HG02970 (cell line): ENCODE results near the gene FAU.

Source experiments
- ATAC-seq: cut with Tn5 transposase; IDR thresholded peaks from one replicate; pipeline ENCODE4 v1.9.1; 2021; ENCODE audit warnings: mild to moderate bottlenecking, moderate library complexity, moderate number of reproducible peaks; ENCODE audit not compliant: unreplicated experiment, low FRiP score

Gene FAU

DNA sequence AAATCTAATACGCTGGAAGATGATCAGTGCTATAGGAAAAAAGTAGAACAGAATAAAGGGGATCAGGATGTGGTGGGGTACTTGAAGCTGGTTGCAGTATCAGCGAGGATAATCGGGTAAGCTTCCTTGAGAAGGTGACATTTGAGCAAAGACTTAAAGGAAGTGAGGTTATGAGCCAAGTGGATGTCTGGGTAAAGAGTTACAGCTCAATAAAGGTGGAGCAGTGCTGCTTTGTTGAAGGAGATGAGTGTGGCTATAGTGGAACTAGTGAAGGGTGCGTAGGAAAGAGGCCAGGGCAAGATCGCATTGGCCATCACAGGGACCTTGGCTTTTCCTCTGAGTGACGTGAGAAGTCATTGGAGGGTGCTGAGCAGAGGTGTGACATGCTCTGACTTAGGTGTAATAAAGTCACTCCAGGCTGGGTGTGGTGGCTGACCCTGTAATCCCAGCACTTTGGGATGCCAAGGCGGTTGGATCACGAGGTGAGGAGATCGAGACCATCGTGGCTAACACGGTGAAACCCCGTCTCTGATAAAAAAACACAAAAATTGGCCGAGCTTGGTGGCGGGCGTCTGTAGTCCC is 14.7 kb upstream of the FAU start:
- ATAC-seq: no peak

DNA sequence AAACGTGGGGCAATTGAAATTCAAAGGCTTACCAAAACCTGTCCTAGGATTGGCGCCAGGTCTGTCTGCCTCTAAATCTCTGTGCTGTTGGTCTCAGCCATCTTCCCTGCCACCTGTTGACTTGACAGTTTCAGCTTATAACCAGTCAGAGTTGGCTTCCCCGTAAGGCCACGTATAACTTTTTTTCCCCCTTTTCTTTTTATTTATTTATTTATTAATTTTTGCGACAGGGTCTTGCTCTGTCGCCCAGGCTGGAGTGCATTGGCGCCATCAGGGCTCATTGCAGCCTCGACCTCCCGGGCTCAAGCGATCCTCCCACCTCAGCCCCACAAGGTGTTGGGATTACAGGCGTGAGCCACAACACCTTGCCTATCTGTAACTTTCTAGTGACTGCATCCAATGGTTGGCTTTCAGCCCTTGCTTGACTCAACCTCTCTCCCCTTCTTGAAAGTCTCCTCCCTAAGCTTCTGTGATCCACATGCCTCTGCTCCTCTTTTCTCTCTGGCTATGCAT is 13.8 kb upstream of the FAU start:
- ATAC-seq: no peak

DNA sequence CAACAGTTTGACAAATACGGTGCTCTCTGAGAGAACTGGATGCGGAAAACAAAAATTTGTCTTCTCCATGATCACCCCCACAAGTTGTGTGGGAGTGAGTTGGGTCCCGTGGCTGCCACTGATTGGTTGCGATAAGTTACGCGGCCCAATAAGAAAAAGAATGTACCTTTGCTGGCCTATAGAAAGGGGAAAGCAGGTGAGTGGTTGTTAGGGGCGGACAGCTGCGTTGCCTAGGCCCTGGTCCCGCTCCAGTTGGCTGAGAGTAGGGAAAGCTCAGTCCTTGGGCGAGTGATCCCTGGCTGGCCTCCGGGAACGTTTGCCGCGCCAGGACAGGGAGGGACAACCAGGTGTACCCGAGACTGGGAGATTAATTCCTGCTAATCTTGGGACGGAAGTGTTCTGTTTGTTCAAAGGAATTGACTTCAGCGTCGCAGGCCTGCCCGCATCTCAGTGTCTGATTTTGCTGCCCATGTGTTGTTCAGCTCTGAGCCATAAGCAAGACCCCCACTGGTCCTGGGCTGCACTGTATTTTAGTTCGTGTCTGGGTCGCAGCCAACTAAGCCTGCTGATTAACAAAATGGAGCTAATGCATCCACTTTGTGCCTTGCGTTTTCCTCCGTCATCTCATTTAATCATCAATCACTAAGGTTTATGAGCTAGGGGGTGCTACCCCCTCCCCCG is 13.2 kb upstream of the FAU start:
- ATAC-seq: peak; percentile 61

DNA sequence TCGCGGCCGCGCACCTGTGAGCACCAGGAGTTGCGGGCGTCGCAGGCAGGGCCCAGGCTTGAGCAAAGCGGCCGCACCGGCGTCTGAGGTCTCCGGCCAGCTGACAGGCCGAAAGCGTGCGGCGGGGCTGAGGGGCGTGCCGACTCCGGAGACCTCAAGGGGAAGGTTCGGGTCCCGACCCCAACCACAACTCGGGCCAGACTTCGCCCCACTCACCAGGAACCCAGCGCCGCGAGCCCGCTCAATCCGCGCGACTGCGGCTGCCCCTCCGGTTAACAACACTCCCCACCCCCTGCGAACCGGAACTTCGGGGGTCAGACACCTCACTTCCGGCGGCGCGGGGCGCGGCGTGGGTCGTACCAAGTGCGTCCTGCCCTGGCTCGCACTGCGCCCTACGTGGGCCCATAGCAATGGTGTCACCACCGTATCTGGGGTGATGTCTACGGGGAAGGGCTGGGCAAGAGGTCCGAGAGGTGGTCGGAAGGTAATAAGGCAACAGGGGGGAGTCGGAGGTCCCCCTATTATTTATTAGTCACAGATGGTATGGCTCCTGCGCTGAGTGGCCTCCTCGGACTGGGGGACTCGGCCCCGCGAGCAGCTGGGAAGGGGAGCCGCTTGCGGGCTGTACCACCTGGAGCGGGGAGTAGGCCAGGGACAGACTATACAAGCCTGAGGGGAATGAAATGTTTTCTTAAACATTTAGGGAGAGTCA is 12.5 kb upstream of the FAU start, which contains the start of gene SYVN1:
Gene SYVN1 (minus strand): TSS at position 280 of the 712 bp plus-strand sequence. CDS start 918 bp downstream, outside the sequence.
- ATAC-seq: peak; percentile 46

DNA sequence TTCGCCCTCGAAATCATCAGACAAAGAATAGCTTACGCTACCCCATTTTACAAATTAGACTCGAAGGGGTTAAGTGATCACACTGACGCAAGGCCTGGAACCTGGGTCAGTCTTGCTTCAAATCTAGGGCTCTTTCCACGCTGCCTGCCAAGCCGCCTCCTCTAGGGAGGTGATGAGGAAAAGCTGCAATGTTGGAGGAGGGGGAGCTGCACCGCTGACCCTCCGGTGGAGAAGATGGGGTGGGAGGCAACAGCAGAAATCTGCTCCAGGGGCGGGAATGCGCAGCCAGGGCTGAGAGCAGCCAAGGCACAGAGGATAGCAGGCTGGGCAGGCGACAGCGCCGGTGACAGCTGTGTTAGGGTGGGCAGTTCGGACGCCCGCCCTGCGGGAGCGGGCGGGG is 11.8 kb upstream of the FAU start:
- no peak for ATAC-seq

DNA sequence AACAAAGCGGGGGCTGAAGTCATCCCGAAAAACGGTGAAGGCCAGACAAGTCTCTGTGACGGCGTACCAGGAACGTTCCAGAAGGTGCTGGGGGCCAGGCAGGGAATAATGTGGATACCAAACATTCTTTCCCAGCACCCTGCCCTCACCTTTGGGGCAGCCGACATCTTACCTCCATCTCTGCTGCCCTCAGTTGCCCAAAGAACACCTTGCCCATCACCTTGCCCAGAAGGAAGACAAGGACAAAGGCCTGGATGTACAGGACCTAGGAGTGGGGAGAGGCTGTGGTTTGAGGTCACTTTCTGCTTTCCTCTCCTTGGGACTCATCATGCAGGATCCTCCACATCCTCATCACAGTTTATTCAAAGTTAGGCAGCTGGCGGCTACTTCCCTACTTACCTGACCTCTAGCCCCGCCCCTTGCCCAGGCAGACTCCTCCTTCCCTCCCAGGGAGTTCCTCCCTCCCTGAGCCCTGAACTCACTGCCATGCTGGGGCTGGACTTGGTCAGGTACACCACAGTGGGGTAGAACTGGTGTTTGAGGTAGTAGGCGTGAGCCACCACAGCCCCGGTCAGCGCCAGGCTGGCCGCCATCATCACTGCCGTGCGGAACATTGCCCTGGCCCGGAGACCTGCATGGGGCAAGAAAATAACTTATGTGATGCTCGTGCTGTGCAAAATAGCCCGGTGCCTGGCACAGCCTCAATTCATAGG is 11.2 kb upstream of the FAU start:
- ATAC-seq: no peak

DNA sequence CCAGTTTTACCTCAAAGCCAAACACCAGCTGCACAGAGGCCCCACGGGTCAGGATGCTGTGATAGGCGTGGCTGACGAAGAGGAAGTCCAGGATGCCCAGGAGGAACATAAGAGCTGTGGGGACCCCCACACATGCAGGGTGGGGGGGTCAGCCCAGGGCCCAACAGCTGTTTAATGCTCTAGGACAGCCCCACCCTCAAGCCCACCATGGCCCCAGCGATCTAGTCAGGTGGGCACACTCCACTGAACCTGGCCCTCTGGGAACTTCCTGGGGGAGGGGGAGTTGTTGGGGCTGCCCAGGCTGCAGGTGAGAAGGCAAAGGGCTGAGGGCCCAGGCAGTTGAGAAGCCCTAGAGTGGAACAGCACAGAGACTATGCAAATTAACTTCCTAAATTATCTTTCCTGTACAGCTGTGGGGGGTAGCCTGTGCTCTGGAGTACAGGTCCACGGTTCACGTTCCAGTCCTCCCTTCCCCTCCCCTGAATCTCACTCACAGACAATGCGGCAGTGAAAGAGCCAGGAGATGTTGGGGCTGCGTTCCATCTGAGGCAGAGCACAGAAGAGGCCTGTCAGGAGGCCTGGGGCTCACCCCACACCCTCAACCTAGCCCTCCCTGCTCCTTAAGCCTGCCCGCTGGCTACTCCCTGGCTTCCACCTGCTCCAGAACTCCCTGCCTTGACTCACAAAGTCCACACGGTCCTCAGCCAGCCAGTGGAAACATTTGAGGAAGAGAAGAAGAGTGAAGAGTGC is 10.5 kb upstream of the FAU start:
- no peak for ATAC-seq

DNA sequence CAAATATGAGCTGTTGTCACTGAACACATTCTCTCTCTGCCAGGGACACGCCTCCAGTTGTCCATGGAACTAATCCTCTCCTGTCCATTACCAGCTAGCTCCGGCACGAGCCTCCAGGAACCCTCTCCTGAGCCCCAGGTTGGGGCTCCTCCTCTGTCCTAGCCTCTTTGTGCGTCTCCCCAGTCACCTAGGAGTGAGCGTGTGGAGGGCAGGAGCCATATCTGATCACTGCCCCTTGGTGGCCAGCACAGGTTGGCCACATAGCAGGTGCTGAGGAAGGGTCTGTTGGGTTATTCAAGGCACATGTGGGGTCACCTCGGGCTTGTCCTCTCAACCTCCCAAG is 9.9 kb upstream of the FAU start:
- ATAC-seq: no peak

DNA sequence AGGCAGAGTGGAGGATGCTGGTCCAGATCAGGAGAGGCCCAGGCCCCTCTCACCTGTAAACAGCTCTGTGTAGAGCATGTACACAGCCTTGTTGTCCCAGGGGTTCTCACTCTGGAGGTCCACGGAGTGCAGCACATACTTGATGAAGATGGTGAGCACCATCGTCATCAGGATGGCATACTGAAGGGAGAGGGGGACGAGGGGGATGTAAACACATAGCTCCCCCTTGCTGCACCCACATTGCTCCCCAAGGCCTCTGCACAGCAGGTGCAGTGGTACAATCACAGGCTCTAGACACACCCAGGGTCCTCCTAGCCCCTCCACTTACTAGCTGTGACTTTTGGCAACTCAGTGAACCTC is 9.5 kb upstream of the FAU start:
- no peak for ATAC-seq

DNA sequence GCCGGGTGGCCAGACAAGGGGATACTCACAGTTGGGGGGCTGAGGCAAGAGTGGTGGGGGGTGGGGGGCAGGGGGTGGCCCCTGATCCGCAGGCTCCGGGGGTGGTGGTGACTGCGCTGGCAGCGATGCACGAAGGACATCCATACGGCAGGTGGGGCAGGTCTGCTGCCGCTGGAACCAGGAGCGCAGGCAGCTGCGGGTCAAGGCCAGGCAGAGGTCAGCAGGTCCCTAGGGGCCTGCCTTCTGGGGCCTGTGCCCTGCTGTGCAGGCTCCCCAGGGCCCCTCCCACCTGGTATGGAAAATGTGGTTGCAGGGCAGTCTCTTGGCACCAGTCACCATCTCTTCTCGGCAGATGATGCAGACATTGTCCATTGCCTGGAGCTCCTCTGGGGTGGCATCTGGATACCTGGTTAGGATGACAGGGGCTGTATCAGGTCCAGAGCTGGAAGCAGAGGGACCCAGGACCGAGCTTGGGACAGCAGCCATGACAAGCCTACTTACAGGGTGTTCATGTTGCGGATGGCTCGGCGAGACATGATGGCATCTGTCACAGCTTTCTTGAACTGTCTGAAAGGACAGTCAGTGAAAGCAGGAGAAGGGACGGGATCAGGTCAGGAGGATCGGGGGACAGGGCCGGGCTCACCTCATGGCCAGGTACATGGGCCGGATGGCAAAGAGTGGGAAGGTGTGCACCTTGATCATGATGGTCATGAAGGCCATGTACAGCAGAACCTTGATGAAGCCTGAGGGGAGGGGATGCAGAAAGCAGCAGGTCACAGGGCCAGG is 8.9 kb upstream of the FAU start:
- ATAC-seq: no peak

DNA sequence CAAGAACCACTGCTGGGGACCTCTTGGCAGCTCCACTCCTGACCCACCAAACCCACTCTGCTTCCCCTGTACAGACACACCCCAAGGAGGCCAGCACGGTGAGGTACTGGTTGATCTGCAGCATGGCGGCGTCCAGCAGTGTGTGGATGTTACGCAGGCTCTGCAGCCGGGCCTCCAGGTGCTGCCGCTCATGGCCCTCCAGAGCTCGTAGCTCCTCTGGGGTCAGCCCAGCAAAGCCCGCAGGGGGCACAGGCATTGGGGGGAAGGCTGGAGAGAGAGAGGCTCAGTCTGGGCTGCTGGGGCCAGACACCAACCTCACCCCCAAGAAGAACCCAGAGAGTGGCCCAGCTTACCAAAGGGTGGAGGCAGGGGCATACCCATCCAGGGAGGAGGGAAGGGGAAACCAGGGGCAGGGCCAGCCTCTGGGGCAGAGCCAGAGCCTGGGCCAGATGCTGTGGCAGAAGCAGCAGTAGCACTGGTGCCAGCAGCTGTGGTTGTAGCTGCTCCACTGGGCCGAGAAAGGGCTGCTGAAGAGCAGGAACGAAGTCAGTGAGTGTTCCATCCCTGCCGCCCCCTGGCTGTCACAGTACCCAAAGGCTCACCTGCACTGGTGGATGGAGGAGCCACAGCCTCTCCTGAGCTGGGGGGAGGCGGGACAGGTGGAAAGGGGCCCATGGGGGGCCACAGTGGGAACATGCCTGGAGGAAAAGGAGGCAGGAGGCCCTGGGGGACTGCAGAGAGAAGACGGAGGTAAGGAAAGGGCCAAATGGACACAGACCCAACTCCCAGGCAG is 7.9 kb upstream of the FAU start:
- ATAC-seq: no peak

DNA sequence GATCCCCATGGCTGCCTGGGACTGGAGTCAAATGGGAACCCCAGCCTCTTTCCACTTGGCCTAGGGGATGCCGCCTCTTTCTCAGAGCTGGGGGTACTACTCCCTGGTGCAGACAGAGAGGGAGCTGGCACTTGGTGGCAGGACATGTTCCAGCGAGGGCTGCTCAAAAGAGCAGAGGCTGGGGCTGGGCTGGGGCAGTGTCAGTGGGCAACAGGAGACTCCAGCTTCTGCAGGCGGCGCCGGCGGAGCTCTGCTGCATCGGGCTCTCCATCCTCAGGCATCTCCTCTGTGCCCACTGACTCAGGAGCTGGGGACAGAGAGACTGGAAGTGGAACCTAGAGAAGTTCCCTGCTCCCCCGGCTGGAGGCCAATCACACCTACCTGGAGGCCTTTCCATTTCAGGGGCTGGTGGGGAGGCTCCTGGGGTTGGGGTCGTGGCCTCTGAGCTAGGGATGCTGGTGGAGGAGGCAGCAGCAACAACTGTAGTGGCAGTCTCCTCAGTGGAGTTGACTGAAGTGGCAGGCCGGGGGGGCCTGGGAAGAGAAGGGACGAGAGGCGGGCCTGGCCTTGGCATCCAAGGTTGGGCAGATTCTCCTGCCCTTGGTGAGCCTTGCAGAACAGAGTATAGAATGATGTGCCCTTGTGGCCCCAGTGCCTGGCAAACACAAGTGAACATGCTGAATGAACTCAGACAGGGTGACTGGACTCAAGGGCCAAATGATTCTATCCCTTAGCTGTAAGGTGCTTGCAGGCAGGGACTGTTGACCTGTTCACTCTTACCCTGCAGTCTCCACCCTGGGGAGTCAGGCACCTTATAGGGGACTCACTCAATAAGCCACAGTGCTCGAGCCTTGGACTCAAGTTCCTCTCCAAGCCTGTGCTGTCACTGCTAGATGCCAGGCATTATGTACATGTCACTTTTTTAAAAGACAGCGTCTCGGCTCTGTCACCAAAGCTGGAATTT is 6.5 kb upstream of the FAU start:
- ATAC-seq: no peak

DNA sequence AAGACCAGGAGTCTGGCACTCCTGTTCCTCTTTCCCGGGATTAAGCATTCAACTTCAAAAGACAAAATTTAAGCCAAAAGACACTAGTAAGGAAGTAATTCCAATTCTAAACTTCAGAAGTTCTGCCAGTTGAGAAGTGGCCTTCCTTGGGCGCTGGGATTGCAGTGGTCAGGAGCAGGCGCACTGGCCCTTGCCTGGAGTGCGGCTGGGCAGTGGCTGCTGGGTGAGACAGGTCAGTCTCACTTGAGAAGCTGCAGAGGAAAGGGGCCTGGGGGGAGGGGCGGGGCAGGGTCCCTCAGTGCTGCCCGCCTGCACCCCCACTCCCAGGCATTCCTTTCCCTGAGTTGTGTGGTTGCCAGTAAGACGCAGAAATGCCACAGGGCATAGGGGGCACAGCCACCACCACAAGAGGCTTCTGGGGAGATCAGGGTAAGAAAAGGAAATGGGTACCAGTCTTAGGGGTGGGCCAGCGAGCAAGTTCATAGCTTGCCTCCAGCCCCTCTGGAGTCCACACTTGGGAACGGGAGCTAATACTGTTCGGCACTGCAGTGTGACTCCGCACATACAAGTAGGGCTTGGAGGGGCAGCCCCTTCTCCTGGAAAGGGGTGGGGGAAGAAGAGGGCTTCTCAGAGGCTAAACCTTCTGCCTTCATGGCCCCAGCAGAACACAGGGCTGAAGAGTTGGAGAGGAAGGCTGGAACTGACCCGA is 5.7 kb upstream of the FAU start:
- ATAC-seq: no peak

DNA sequence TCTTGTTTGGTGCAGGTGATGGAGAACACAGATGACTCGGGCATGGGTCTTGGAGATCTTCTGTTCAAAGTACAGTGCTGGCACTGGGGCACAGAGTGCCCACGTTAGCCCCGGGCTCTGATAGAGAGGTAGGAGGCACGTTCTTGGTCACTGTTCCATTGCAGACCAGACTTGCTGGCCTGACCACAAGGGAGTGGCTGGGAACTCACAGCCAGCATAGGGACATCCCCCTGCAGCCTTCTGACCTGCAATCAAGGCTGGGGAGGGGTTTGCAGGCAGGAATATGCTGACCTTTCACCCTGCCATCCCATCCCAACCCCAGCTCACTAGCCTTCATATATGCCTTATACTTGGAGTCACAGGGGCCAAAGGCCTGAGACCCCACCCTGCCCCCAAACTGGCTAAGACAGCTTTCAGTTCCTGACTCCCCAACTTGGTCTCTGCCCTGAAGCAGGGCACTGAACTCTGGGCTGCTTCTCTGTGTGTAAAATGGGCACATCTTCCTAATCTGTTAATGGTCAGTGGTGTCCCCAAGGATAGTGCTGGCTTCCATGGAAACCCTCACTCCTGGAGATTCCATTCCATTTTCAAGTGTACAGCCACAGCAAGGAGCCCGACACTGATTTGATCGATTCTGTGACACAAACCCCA is 4.8 kb upstream of the FAU start:
- no peak for ATAC-seq

DNA sequence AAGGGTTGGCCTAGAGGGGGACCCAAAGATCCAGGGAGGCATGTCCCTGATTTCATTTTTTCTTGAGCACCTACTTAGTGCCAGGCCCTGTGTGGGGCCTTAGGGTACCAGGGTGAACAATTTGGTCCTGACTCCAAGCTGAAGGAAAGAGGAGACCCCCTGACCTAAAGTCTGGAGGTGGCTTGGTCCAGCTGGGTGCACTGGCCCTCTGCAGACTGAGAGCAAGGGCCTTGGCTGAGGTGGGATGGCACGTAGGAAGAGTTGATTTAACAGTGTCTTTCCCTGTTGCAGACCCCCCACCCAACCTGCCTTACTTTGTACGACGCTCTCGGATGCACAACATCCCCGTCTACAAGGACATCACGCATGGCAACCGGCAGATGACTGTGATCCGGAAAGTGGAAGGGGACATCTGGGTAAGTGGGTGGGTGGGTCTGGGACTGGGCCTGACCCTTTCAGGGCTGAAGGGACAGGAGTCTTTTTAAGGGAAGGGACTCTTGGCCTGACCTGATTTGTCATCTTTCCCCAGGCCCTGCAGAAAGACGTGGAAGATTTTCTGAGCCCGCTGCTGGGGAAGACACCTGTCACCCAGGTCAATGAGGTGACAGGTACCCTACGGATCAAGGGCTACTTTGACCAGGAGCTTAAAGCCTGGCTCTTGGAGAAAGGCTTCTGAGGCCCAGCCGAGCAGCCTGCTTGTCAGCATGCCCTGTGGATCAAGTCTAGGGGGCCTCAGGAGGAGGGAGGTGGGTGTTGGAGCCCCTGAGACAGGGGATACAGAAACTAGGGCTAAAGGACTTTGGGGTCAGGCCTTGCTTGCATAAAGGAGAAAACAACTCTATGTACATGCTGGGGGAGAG is 3.5 kb upstream of the FAU start:
- ATAC-seq: no peak
